Left lung (tissue), 10 donors: ENCODE measurements around the gene ZC3HAV1. TPM values are rescaled to one million over a fixed set of nuclear protein-coding genes. Genes with fewer than 3 reads are reported as not detected.

Experiments used
- ATAC-seq: fragments of 200-7000 bp; cut with Tn5 transposase; one replicate; pipeline ENCODE4 v1.9.1; 2020; ENCODE audit warnings: moderate library complexity
- DNase-seq, 4 donors: peaks; one replicate each; pipeline ENCODE4 v3.0.0-alpha.2; 2013 to 2020
- H3K27ac ChIP-seq, 2 donors: fragments of 200-600 bp; sonication (generic) in 1 of 2; one replicate each; pipeline versions ENCODE4 v1.5.0 to v1.8.0; 2020 to 2021
- H3K27me3 ChIP-seq, 2 donors: fragments of 200-600 bp; sonication (generic) in 1 of 2; one replicate each; pipeline versions ENCODE4 v1.5.0 to v1.8.0; 2020 to 2021
- H3K36me3 ChIP-seq, 2 donors: fragments of 200-600 bp; sonication (generic) in 1 of 2; one replicate each; pipeline versions ENCODE4 v1.5.0 to v1.8.0; 2020 to 2021
- H3K4me1 ChIP-seq, 2 donors: fragments of 200-600 bp; one replicate each; pipeline ENCODE4 v1.8.0; 2021
- H3K4me3 ChIP-seq, 2 donors: fragments of 200-600 bp; sonication (generic) in 1 of 2; one replicate each; pipeline versions ENCODE4 v1.5.0 to v1.8.0; 2020 to 2021; ENCODE audit warnings: mild to moderate bottlenecking in 1 of 2
- H3K9me3 ChIP-seq, 2 donors: fragments of 200-600 bp; sonication (generic) in 1 of 2; one replicate each; pipeline versions ENCODE4 v1.5.0 to v1.8.0; 2020 to 2021
- intact Hi-C, 2 donors: fragments of 100-400 bp; cut with DNase I; formaldehyde crosslinking; loops; one replicate each; pipeline versions ENCODE4 v1.11.2 to v1.14.2; 2022
- polyA plus RNA-seq, 6 donors: library from polyadenylated mRNA; unstranded; fragments of 120-200 nt; gene quantifications; one replicate each; pipeline ENCODE4 v1.2.1, GENCODE V29; 2013; ENCODE audit not compliant: insufficient read length in 6 of 6
- total RNA-seq, 2 donors: library from RNA; stranded (reverse); fragmentation: NEBNext Ultra II Directional; extraction: Animal tissue kit (Norgen Biotek cat#: 25700); gene quantifications; one replicate each; pipeline ENCODE4 v1.2.1, GENCODE V29; 2021
- TF ChIP-seq, protein P1 (sequence below), 2 donors: fragments of 200-600 bp; sonication (generic) in 1 of 2; IDR thresholded peaks; one replicate each; pipeline versions ENCODE4 v1.5.0 to v1.8.0; 2021; ENCODE audit warnings: antibody characterized with exemption in 2 of 2
- donor health status: DM: no; HTN: yes; CAD: no.
- donor health status: DM: no; HTN: no; CAD: no.

Gene ZC3HAV1
- total and polyA plus RNA-seq, 8 donors, result 16.0 to 45.5 (median 22.4) TPM

DNA sequence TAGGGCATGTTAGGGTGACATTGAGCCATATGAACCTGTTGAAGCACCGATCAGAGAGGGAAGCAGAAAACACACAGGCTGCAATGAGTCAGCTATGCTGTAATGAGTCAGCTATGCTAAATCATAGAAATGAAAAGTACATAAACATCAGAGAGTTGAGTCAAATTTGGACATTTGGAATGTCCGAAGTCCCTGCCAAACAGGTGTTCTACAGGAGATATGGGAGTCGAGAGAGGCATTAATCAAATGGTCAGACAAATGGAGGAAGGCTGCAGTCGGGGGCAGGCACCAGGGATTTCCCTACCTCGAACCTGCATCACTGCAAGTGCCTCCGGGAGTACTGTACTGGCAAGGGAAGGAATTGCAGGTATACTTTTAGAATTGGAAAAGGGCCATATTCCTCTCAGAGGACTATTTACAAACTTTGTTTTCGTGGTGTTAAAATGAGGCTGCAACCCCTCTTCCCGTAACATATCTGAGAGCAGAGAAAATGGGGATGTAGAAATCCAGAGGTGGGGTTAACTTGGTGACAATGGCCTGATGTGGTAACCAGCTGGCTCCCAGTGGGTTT lies 8.8 kb upstream of the ZC3HAV1 start:
- H3K27me3 ChIP-seq, result no peaks in the 10 kb centered on the region
- TF ChIP-seq, protein P1, sequence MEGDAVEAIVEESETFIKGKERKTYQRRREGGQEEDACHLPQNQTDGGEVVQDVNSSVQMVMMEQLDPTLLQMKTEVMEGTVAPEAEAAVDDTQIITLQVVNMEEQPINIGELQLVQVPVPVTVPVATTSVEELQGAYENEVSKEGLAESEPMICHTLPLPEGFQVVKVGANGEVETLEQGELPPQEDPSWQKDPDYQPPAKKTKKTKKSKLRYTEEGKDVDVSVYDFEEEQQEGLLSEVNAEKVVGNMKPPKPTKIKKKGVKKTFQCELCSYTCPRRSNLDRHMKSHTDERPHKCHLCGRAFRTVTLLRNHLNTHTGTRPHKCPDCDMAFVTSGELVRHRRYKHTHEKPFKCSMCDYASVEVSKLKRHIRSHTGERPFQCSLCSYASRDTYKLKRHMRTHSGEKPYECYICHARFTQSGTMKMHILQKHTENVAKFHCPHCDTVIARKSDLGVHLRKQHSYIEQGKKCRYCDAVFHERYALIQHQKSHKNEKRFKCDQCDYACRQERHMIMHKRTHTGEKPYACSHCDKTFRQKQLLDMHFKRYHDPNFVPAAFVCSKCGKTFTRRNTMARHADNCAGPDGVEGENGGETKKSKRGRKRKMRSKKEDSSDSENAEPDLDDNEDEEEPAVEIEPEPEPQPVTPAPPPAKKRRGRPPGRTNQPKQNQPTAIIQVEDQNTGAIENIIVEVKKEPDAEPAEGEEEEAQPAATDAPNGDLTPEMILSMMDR (IDR thresholded peaks at IDR 0.05), result no peak
- H3K4me1 ChIP-seq, result peaks cover 0 to 22% of the 10 kb centered on the region in 2 donors
- peak overlapping the region in 1 of 2 donors; percentile 82 for H3K27ac ChIP-seq
- H3K4me3 ChIP-seq, result peak overlapping the region in 1 of 2 donors; percentile 17
- no peaks in the 10 kb centered on the region for H3K36me3 ChIP-seq
- no peak for DNase-seq
- intact Hi-C loops, result no loop called here
- ATAC-seq, result peak; percentile 85
- no peaks in the 10 kb centered on the region for H3K9me3 ChIP-seq

DNA sequence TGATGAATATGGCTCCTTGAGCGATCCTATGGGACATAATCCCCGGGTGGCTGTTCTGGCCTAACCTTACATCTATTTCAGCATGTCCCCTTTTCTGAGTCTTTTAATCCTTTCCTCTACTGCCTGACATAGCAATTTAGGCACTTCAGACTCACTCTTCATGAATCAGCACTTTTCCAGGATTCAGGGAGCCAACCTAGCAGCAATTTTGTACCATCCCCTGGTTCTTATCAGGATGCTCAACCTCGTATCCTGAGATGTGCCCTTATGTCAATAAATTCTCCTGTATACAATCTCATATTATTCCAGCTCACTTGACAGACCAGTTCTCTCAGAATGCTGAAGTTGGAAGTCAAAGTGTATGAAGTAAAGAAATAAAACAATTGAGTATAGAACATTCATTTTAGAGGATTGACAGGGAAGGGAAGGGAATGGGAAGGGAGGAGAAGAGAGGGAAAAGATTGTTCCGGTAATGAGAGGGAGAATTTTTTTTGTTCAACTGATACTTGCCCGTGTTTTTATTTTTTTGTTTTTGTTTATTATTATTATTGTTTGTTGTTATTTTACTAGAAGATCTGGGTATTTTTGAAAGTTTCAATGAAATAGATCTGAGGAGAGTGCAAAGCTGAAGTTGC lies 8.2 kb upstream of the ZC3HAV1 start:
- Histone ChIP-seq H3K36me3 (no peaks in the 10 kb centered on the region), H3K27ac (peak overlapping the region in 1 of 2 donors; percentile 82)
- ATAC-seq, result no peak

DNA sequence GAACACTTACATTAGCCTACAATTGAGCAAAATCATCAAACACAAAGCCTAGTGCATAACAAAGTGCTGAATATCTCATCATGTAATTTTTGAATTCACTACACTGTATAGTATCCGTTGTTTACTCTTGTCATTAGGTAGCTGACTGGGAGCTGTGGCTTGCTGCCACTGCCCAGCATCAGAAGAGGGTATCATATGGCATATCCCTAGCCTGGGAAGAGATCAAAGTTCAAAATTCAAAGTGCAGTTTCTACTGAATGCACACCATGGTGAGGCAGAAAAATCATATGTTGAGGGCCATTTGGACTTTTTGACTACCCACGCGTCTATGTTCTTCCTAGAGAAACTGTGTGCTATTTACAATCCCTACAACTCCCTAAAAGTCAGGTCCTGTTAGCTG lies 7.5 kb upstream of the ZC3HAV1 start:
- Histone ChIP-seq H3K9me3 (no peaks in the 10 kb centered on the region), H3K4me3 (no peak overlapping the region), H3K27ac (no peak overlapping the region), H3K4me1 (peaks cover 0 to 22% of the 10 kb centered on the region in 2 donors), H3K27me3 (no peaks in the 10 kb centered on the region), H3K36me3 (no peaks in the 10 kb centered on the region)
- ATAC-seq (no peak), DNase-seq (no peak)
- TF ChIP-seq, protein P1 (IDR thresholded peaks at IDR 0.05), result no peak
- intact Hi-C loops, result no loop called here

More for the DNA sequence above, 8.2 kb upstream of the ZC3HAV1 start:
- TF ChIP-seq, protein P1 (IDR thresholded peaks at IDR 0.05), result no peak
- Histone ChIP-seq H3K4me3 (peak overlapping the region in 1 of 2 donors; percentile 17), H3K4me1 (peaks cover 0 to 22% of the 10 kb centered on the region in 2 donors), H3K9me3 (no peaks in the 10 kb centered on the region), H3K27me3 (no peaks in the 10 kb centered on the region)
- intact Hi-C loops, result no loop called here
- DNase-seq, result no peak

DNA sequence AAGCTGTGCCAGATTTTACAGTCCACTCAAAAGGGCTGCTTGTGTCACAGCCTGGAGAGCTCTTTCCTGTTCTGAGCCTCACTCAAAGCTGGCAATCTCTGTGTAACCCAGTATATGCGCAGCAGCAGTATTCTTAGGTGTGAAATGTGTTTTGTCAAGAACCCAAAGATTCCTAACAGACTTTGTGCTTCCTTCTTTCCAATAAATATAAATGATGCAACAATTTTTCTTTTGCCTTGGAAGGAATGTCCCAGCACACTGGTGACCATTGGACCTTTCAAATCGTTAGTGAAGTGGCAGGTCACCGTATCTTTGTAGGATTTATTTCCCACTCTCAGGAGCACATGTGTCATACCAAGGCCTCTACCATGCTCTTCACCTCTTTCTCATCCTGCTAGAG lies 5.6 kb upstream of the ZC3HAV1 start:
- intact Hi-C loops, result no loop called here

DNA sequence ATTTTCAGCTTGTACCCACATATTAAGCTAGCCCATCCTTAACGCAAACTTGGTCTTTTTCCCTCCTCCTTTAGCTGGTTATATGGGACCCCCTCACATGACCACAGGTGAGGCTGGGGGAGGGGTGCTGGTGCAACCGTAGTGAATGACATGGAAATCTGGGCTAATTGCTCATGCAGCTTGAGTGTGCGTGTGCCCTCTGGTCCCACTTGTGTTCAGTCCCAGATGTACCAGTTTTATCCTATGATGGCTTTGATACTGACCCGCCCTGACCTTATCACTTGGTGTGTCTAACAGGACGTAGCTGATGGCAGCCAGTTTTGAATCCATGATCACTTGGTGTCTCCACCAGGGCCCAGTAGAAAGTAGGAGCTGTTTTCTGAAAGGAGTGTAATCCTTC lies 5.1 kb upstream of the ZC3HAV1 start:
- Histone ChIP-seq H3K4me1 (peaks cover 0 to 39% of the 10 kb centered on the region in 2 donors), H3K27ac (no peak overlapping the region), H3K36me3 (no peaks in the 10 kb centered on the region), H3K4me3 (no peak overlapping the region), H3K27me3 (no peaks in the 10 kb centered on the region), H3K9me3 (no peaks in the 10 kb centered on the region)
- DNase-seq (no peak), ATAC-seq (no peak)
- TF ChIP-seq, protein P1 (IDR thresholded peaks at IDR 0.05), result no peak
- intact Hi-C loops, result no loop called here

More for the DNA sequence above, 5.6 kb upstream of the ZC3HAV1 start:
- TF ChIP-seq, protein P1 (IDR thresholded peaks at IDR 0.05), result no peak
- no peak overlapping the region for H3K27ac ChIP-seq
- DNase-seq (no peak), ATAC-seq (no peak)
- no peaks in the 10 kb centered on the region for H3K36me3 ChIP-seq
- no peaks in the 10 kb centered on the region for H3K9me3 ChIP-seq
- no peaks in the 10 kb centered on the region for H3K27me3 ChIP-seq
- peaks cover 0 to 36% of the 10 kb centered on the region in 2 donors for H3K4me1 ChIP-seq
- no peak overlapping the region for H3K4me3 ChIP-seq
